IPS DF 4.7 (cell line): Measurements from ENCODE around the gene FHIT.
A peak's percentile ranks its signal among the peaks of the same experiment; 100 is the strongest.

Experiments used
- DNase-seq: peaks from one replicate; pipeline ENCODE4 v3.0.0-alpha.2; 2013; ENCODE audit warnings: low spot score; ENCODE audit errors: extremely low read depth

FHIT gene

DNA sequence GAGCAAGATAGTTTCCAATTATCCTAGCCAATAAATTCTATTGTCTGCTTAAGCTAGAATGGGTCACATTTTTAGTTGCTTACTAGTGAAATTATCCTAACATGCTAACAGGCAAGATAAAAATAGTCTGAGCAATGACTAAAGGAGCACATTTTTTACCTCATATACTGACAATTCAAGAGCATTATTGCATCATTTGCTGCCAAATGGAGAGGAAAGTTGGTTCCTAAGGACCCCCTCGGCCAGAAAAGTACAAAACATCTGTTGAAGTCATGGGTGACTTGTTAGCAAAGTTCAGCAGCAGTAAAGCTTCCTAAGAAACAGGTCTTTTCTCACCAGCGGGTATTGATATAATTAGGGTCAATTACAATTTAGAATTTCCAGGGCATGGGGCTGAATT is 1001.0 kb downstream of the FHIT start:
- DNase-seq = no peak

DNA sequence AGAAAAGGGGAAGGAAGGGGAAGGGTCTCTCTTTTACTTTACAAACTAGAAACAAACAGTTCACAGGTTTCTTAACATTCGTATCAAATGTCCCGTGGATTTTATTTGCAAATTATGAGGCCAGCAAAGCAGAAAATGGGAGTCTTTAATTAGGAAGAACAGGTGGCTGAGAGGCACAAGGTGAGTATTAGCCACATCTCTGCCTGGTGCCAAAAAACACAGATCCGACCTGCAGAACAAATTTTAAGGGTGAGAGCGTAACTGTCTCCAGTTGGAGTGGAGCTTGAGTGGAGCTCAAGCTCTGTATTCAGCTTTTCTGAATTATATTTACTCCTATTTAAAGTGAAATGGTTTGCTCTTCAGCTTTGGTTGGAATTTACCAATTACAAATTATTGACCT is 1004.9 kb downstream of the FHIT start:
- no peak for DNase-seq

DNA sequence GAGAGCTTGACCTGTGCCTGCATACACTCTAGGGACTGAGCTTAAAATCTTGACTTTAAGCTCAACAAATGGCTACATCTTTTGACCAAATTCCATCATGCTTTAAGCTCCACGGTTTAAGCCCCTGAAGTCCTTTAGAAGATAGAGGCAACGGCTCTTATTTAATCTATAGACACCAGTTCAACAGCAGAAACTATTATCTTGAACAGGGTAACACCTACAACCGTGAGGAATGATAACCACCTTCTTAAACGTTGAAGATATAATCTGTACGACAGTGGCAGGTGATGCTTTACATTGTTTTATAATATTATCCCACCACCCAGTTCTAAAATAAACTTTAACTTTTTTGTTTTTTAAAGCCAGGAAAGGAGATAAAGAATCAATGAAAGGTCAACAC is 1007.8 kb downstream of the FHIT start:
- DNase-seq = no peak

DNA sequence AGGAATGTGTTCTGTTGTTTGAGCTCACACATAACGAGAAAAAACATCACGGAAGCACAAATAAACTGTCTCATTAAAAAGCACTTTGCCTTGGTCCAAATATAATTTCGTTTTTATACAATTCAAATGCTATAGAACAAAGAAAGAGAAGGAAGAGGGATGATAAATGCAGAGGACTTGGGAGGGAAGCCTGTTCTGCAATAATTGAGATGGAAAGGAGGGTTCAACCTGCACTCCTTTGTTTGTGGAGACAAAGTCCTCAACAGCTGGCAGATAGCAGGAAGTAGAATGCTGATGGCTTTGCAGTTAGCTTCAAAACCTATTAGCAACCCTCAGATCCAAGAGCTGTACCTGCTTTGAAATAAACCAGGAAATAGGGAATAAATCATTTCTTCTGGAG is 1010.8 kb downstream of the FHIT start:
- DNase-seq = peak; percentile 25

DNA sequence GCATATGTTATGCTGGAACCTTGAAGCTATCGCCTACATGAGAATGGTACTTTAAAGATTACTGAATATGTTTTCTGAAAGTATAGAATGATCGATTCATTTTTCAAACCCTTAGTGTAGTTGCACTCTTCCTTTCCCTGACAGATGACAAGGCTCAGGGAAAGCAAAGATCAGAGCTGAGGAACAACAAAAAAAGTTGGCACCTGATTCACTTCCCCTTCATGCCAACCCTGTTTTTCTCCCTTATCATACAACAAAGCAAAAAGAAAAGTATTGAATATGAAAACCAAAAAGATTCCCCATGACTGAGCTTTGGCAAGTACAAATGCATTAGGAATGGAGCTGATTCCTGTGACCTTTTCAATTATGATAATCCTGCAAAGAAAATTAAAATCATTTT is 1012.7 kb downstream of the FHIT start:
- no peak for DNase-seq

DNA sequence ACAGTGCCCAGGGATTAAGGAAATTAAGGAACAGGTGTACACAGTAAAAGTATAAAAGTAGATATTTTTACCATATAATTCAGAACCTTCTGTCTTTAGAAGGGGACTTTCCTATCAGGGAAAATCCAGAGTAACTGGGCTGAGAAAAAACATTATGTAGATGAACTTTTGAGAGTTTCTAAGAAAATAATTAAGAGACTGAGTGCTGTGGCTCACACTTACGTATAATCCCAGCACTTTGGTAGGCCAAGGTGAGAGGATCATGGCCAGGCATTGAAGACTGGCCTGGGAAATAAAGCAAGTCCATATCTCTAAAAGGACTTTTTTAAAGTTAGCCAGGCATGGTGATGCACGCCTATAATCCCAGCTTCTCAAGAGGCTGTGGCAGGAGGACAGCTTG is 1021.8 kb downstream of the FHIT start:
- no peak for DNase-seq

DNA sequence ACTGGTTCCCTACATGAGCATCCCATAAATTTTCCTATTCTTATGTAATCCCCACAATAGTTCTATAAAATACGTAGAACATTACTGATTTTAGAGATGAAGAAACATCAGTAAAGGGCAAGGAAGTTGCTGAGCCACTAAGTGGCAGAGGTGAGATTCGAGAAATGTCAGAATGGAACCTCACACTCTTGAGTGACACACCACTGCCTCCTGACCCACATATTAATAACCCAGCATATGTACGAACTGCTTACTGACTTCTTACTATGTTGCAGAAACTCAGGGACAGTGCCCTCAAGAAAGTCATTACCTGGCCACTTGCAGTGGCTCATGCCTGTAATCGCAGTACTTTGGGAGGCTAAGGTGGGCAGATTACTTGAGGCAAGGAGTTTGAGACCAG is 1022.4 kb downstream of the FHIT start:
- DNase-seq = no peak

DNA sequence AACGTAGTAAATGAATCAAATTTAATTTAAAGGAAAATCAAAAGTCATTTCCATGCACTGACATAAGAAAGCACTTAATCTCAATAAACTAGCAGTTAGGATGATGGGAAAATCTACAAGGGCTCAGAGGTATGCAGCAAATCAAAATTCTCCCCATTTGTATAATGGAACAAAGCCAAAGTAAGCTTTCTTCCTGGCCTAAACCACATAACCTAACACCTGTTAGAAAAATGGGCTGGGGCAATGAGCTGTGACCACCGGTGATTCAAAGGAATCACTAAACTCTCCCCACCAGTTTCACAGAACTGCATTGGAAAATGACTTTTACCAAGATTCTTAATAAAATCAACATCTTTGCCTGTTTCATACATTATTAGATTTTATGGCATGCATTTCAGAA is 1024.3 kb downstream of the FHIT start:
- no peak for DNase-seq

DNA sequence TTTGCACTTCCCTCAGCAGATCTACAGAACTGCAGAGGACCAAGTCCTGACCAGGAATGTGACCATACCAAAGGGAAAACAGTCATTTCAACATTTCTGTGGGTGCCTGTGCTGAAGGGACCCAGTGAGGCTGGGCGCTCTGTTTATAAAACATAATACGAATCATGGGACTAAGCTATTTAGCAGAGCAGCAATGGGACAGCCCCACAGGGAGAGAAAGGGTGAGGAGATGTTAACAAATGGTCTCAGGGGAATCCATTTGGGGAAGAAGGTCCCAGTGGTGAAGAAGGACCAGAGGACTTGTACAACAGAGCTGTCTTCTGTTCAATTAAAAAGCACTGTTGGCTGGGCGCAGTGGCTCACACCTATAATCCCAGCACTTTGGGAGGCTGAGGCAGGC is 1025.4 kb downstream of the FHIT start:
- DNase-seq = no peak

DNA sequence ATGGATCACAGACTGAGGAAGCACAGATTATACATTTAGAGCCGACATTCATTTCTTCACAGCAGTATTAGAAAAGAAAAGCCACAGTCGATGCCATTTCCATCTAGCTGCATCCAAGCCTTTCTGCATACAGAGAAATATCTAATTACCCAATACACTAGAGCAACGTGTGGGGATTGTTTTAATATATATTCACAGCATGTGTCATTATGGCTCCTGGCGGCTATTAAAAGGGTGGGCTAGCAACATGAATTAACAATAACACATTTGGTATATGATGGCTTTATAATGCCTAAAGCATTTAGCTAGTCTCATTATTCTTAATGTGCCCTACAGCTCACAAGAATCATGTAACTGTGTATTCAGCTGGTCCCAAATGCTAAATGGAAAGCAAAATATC is 1030.5 kb downstream of the FHIT start:
- DNase-seq = no peak

DNA sequence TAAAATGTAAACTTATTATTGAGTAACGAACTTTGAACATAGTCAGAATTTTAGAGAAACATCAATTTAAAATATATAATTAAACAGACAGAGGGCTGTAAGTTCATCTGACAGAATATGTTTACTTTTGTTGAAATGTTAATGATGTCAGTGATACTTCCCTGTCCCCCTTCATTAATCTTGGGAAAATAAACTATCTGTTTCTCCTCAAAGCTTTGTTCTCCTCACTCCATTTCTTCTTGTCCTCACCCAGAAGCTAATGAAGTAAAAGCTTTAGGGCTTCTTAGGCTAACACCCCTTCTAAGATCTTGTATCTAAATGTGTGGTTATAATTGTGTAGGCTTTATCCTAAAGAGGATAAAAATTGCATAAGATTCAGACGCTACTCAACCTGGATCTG is 1031.8 kb downstream of the FHIT start:
- no peak for DNase-seq

DNA sequence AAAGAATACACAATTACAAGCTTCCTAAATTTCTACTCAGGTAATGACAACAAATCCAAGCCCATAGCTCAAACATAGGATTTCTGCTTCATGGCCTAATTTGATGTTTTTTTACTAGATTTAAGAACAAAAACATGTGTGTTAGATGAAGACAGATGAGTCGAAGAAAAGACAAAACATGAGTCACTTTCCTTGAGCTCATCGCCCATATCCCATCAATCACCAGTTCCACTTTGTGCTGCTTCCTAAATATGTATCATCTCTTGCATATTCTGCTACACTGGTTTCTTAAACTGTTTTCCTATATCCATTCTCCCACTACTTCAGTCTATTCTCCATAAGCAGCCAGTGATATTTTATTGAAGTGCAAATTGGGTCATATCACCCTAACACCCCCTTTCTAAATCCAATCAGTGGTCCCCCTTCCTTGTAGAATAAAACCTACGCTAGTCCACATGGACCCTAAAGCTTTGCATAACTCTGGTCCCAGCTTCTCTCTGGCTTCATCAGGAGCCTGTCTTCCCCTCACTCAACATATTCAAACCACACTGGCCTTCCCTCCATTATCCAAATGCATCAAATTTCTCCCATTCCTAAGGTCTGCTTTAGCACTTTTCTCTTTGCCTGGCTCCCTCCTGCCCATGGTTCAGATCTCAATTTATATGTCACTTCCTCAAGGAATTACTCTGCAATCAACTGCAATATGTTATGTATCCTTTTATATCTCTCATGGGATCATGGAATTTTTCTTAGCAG is 1033.9 kb downstream of the FHIT start:
- DNase-seq = no peak

DNA sequence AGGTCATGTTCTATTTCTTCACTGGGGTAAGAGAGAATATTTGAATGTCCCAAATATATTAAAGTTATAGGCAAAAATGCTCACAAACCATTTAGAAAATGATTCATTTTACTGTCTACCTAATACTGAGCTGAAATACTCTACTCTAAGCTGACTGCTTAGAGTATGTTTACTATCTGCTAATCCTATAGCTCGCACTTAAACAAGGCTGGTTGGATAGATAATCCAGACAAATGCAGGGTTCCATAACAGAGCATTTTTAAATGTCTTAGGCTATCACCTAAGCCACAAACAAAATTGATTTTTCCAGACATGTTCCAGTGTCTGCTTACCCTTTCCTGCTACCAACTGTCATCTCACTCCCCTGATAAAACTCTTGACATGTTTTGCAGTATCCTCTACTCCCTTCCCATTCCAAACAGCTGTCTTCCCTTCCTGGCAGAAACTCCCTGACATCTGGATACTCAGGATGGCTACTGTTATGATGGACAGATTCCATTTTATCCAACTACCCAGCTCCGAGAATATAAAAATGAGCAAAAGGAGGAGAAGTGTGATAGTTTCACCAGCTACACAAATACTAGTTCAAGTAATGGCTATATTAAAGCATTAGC is 1034.7 kb downstream of the FHIT start:
- DNase-seq = no peak

DNA sequence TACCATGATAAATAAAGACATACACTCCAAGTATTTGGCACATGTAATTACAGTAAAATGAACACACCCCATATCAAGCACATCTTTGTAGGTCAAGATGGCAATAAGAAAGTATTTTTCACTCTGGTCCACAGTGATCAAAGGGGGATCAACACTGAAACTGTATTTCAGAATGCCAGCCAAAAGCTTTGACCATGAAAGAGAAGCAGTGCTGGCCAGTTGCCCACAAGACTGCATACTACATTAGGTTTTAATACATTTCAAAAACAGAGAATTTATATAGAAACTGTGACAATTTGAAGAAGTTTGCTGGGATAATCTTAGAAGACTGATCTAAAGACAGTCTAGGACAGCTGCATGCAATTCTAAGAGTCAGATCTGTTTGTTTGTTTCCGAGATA is 1035.3 kb downstream of the FHIT start:
- no peak for DNase-seq

DNA sequence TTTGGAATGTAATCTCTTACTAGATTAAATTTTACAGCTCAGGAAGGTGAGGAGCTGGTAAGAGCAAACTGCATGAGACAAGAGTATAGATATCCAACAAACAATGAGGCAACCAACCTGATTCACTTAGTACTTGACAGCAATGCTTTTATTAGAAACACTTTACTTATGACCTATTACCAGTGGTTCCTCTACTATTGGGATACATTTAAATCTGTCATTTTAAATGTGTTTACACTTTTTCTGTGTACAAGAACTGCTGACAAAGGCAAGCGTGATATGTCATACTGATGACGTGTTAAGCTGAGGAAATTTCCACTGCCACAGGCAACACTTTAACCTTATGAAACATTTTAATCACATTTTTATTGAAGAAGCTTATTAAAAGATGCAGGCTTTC is 1043.3 kb downstream of the FHIT start:
- no peak for DNase-seq

DNA sequence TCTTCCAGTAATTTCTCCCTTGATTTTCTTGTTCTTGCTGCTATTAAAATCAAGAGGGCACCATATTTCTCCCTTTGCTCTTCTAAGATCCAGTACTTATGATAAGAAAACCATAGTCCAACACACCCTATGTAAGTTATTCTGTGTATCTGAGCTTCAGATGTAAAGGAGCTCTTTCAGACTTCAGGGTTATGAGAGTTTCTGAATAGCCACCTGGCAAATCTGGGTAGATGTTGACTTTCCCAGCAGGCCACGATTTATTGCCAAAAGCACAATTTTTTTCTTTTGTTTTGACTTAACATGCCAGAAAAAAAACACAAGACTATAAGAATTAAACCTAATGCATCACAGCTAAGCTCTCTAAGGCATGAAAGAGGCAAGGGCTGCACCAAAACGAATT is 1045.0 kb downstream of the FHIT start:
- DNase-seq = no peak

DNA sequence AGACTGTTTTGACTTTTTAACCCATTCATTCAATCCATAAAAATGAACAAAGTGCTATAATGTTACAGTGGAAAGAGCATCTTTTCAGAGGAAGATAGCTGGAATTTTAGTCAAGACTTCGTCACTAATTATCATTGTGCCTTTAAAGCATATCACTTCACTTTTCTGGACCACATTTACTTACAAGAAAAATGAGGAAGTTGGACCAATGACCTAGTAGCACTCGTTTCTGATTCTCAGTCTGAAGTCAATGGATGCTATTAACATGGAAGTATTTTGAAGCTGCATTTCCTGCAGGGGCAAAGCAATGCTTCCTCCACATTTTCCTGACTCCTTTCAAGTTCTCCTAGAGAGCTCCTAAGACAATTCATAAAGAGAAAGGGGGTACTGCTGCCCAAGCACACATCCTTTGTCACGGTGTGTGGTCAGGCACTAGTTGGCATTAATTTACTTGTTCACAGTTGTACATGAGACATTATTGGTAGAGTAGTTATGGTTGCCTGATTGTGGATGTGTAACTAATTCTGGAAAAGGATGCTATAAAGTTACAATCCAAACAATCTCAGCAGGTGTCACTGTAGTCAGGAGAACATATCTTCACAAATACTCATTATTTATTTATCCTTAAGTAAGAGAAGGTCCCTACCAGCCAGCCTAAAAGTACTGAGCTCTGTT is 1049.1 kb downstream of the FHIT start:
- no peak for DNase-seq

DNA sequence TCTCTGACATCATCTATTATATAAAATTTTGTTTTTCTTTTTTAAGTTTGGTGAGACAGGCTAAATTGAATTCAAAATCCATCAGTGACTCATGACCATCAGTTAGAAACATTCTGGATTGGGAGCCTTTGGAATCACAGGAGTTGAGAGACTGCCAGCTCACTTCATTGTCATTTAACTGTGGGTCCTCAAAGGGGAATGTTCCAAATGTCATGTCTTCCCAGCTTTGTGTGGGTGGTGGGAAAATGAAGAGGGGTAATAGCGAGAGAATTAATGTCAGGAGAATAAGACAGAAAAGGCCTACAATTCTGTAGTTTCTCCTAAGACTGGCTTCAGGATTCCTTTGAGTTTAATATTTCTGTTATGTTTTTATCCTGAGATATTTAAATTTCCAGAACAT is 1051.9 kb downstream of the FHIT start:
- DNase-seq = no peak

DNA sequence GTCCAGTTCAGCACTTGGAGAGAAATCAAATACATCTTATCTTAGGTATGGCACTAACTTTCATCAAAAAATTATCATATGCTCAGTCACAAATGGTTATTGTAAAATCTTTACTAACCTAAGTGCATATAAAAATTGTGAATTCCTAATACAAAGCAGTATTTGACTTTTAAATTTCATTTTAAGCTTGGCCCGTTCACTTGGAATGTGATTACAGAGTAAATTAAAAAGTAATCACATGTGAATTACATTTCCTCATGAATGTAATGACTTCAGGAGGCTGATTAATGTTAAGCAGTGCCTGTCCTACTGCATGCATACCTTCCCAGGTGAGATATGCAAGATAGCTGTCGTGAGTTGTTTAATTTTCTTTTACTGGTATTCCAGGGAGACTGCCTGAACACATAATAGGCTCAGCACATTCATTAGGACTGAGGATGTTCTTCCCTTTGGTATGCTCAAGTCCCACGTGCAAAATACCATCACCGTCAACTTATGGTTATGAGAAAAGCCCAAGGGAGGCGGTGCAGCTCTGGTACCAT is 1053.0 kb downstream of the FHIT start:
- DNase-seq = no peak

DNA sequence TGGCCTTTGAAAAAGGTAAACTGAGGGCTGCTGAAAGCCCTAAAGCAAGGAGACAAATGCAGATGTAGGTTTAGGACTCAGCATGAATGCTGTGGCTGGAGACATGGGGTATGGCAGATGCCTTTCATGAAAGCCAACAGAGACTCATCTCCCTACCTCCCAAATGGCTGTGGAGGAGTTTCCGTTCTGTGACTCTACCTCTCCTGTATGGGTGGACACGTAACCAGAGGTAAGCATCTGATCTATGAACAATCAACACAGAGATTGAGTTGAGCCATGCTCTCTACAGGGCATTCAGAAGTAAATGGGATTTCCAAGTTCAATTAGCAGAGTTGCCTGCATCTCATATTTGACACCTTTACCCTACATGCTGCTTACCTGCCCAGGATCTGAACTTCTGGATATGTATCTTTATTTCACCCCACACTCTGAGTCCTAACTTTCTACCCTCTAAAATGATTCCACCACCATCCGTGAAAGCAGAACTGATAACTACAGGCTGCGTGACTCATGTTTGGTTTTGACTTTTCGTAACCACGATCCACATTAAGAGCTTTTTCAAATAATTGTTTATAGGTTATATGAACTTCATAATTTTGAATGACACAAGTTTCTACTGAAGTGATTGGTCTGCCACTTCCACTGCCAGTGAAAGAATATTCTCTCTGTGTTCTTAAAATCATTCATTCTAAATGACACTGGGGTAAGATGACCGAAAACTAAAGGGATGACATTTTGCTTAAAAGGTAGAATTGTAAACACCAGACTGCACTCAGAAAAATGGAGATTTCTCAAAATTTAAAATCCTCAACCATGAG is 1058.7 kb downstream of the FHIT start:
- DNase-seq = no peak

DNA sequence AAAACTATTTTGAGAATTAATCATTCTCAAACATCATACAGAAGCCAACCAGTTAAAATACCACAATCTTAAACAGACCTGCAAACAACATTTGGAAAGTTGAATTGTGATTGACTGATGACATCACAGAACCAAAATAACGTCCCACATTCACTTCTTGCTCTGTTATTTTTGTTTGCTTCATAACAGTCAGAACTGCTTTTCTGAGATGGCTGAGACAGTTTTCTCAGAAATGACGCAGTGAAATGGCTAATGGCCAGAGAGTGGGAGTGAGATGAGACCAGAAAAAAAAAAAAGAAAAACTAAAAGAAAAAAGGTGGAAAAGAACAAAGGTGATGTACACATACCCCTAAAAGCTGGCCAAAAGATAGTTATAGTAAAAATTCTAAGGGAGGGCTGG is 1061.2 kb downstream of the FHIT start:
- DNase-seq = no peak

DNA sequence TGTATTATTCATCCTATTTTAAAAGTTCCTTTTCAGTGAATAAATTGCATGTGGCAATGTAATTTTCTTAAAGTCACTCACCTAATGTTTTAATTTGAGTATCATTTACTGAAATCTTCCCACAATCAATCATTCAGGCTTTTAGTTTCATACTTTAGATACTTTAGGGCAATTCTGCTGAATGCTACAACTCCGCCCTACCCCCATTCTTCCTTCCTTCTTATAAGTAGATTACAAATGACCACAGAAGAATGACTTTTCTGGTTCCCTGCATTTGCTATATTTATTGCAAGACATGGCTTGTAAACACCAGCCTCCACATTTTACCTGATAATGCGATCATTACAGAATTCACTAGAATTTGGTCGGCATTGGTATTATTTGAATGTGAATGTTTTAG is 1061.9 kb downstream of the FHIT start:
- DNase-seq = no peak
